A673 (cell line): ENCODE results near the gene PTPN1. TPM values are rescaled to one million over a fixed set of nuclear protein-coding genes. Genes with fewer than 3 reads are reported as not detected.
A peak's percentile ranks its signal among the peaks of the same experiment; 100 is the strongest.

Experiments
- BruUV-seq: library from RNA; stranded (reverse); fragments of 400-500 nt; replicated peaks from 2 replicates; lab custom pipeline; 2021; lab: Mats Ljungman, UMichigan
- CTCF ChIA-PET: fragments of 300-600 bp; sonication (Branson Sonifier 250); formaldehyde crosslinking; loops from one replicate; lab custom pipeline; 2022; ENCODE audit warnings: antibody characterized with exemption; lab: Charles Lee
- POLR2A ChIA-PET: fragments of 300-600 bp; sonication (Branson Sonifier 250); formaldehyde crosslinking; loops from one replicate; lab custom pipeline; 2022; ENCODE audit warnings: antibody characterized with exemption; ENCODE audit not compliant: low non-redundant PET; lab: Charles Lee
- DNase-seq: peaks from one replicate; pipeline ENCODE4 v3.0.0-alpha.2; 2015; ENCODE audit warnings: low spot score
- H3K27ac ChIP-seq: fragments of 200-600 bp; sonication (generic); 2 replicates; pipeline ENCODE4 v1.5.1; 2016; ENCODE audit warnings: mixed run types, low read depth, mild to moderate bottlenecking, mixed read lengths, antibody characterized with exemption, low read length; ENCODE audit not compliant: poor library complexity, severe bottlenecking
- H3K27me3 ChIP-seq: fragments of 200-600 bp; sonication (generic); replicated peaks from 2 replicates; pipeline ENCODE4 v1.6.1; 2017; ENCODE audit warnings: mixed run types, low read depth, mild to moderate bottlenecking, mixed read lengths, antibody characterized with exemption, low read length; ENCODE audit not compliant: insufficient read depth, poor library complexity
- H3K36me3 ChIP-seq: fragments of 200-600 bp; sonication (generic); 2 replicates; pipeline ENCODE4 v1.6.1; 2016; ENCODE audit warnings: mixed run types, mild to moderate bottlenecking, mixed read lengths, antibody characterized with exemption, low read length; ENCODE audit not compliant: insufficient read depth, poor library complexity, severe bottlenecking
- H3K4me1 ChIP-seq: fragments of 200-600 bp; sonication (generic); 2 replicates; pipeline ENCODE4 v1.6.1; 2017; ENCODE audit warnings: mixed run types, mild to moderate bottlenecking, mixed read lengths, antibody characterized with exemption, low read length; ENCODE audit not compliant: insufficient read depth, poor library complexity, severe bottlenecking
- H3K4me3 ChIP-seq: fragments of 200-600 bp; sonication (generic); 2 replicates; pipeline ENCODE4 v1.5.1; 2016; ENCODE audit warnings: low read depth, mixed run types, mild to moderate bottlenecking, mixed read lengths, low read length; ENCODE audit not compliant: poor library complexity, severe bottlenecking
- H3K9me3 ChIP-seq: fragments of 200-600 bp; sonication (generic); 2 replicates; pipeline ENCODE4 v1.6.1; 2016; ENCODE audit warnings: mixed run types, low read depth, mild to moderate bottlenecking, mixed read lengths, antibody characterized with exemption, low read length; ENCODE audit not compliant: poor library complexity, severe bottlenecking
- EZH2 ChIP-seq: fragments of 200-600 bp; sonication (generic); IDR thresholded peaks from 2 replicates; pipeline ENCODE4 v1.6.1; 2017; ENCODE audit warnings: borderline replicate concordance, low read depth, mild to moderate bottlenecking, mixed read lengths, antibody characterized with exemption, low read length; ENCODE audit not compliant: poor library complexity, severe bottlenecking
- intact Hi-C: fragments of 100-400 bp; cut with micrococcal nuclease; formaldehyde crosslinking; loops from one replicate; pipeline ENCODE4 v1.10.0; 2022; ENCODE audit not compliant: unreplicated experiment
- total RNA-seq: library from RNA; stranded (reverse); gene quantifications from 2 replicates; pipeline ENCODE4 v1.2.3, GENCODE V29; 2021
- TF ChIP-seq, protein P1 (sequence below): fragments of 300-800, 200-600 bp; sonication (generic); conservative IDR thresholded peaks from 2 replicates; pipeline ENCODE4 v1.5.1; 2017; ENCODE audit warnings: low read depth, mild to moderate bottlenecking, antibody characterized with exemption, low read length, moderate library complexity, mixed read lengths

PTPN1 gene
- total RNA-seq, 1 experiment from 2014 or later, result 47.4 TPM

DNA sequence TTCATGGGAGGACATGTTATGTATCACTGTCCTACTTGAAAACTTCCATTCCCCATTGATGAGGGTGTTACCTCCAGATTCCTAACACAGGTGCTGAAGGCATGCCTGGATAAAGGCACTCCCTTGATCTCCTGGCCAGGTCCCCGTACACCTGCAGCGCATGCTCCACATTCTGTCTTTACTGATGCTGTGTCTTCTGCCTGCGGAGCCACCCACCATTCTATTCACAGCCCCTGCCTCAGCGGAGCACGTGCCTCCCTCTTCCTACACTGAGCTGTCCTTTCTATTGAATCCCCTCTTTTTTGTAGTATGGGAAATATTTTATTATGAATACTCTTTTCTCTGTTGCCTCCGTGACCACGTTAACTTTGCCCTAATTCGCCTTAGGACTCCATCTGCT is 25.0 kb downstream of the PTPN1 start:
- no peak for TF ChIP-seq EZH2
- TF ChIP-seq, protein P1, sequence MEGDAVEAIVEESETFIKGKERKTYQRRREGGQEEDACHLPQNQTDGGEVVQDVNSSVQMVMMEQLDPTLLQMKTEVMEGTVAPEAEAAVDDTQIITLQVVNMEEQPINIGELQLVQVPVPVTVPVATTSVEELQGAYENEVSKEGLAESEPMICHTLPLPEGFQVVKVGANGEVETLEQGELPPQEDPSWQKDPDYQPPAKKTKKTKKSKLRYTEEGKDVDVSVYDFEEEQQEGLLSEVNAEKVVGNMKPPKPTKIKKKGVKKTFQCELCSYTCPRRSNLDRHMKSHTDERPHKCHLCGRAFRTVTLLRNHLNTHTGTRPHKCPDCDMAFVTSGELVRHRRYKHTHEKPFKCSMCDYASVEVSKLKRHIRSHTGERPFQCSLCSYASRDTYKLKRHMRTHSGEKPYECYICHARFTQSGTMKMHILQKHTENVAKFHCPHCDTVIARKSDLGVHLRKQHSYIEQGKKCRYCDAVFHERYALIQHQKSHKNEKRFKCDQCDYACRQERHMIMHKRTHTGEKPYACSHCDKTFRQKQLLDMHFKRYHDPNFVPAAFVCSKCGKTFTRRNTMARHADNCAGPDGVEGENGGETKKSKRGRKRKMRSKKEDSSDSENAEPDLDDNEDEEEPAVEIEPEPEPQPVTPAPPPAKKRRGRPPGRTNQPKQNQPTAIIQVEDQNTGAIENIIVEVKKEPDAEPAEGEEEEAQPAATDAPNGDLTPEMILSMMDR, result no peak
- Histone ChIP-seq H3K27me3 (no peaks in the 10 kb centered on the region), H3K36me3 (no peaks in the 10 kb centered on the region), H3K27ac (peak overlapping the region; percentile 27), H3K9me3 (no peaks in the 10 kb centered on the region), H3K4me3 (no peak overlapping the region), H3K4me1 (peaks cover 37% of the 10 kb centered on the region)
- intact Hi-C loops, result no loop called here
- POLR2A ChIA-PET, result no interaction called here
- CTCF ChIA-PET, result no interaction called here
- no peak for DNase-seq
- BruUV-seq, result no TSS peak

DNA sequence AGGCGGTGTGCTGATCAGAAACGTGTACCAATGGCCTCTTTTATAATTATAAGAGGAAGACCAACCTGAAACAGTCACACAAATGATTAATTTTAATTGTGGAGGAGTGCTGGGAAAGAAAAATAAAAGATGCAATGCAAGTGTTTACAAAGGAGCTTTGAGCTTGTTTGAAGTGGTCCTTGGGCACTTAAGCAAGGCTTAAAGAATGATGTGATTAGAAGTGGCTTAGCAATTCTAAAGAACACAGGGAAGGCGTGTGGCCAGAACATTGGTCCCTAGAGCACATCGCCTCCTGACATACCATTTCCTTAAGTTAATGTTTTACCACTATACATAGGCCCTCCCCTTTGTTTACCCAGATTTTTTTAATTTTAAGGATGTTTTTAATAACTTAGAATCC is 26.1 kb downstream of the PTPN1 start:
- Histone ChIP-seq H3K36me3 (no peaks in the 10 kb centered on the region), H3K9me3 (no peaks in the 10 kb centered on the region), H3K27me3 (no peaks in the 10 kb centered on the region), H3K27ac (no peak overlapping the region), H3K4me1 (peaks cover 37% of the 10 kb centered on the region), H3K4me3 (no peak overlapping the region)
- CTCF ChIA-PET, result no interaction called here
- POLR2A ChIA-PET, result no interaction called here
- intact Hi-C loops, result no loop called here
- TF ChIP-seq, protein P1, result no peak
- no peak for TF ChIP-seq EZH2
- no TSS peak for BruUV-seq
- DNase-seq, result no peak

DNA sequence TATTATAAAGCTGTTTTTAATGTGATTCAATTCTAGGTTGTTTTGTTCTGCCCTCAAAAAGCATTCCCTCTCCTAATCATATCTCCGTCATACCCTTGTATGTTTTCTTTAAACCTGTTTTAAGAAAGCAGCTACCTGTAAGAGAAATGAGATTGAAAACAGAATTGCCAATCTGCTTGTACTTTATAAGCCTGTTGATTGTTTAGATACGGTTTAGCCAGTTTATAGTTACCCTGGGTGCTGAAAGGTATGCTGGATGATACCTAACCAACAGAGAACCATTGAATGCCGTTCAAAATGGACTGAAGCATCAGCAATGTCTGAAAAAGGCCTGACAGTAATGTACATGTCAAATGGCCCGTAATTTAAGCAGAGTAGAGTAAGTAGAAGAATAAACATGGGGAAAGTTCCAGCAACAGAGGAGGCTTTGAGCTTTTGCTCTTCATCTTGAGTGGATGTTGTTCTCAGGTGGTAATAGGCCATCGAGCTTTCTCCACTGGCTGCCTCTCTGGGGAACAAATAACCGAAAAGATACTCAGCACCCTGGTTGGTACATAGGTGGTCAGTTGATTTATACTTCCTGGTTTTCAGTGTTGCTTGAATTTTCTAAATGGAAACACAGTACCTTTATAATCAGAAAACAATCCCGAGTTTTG is 27.5 kb downstream of the PTPN1 start:
- no peaks in the 10 kb centered on the region for H3K27me3 ChIP-seq
- no peaks in the 10 kb centered on the region for H3K36me3 ChIP-seq
- BruUV-seq, result no TSS peak
- TF ChIP-seq, protein P1, result no peak
- TF ChIP-seq EZH2, result no peak
- intact Hi-C loops, result no loop called here
- H3K4me3 ChIP-seq, result no peak overlapping the region
- H3K4me1 ChIP-seq, result peaks cover 28% of the 10 kb centered on the region
- ChIA-PET POLR2A (interaction anchor here (0.7 kb wide), 1 partner anchor 14 kb away, joined by 5 read pairs; no protein-coding TSS in a partner anchor), CTCF (no interaction called here)
- DNase-seq, result no peak
- no peaks in the 10 kb centered on the region for H3K9me3 ChIP-seq
- no peak overlapping the region for H3K27ac ChIP-seq
